PC-9 (cell line): Measurements from ENCODE around the gene ATP8A1. TPM values are rescaled to one million over a fixed set of nuclear protein-coding genes. Genes with fewer than 3 reads are reported as not detected.

Experiments used
- BruUV-seq: library from RNA; stranded (reverse); fragments of 400-500 nt; replicated peaks from 2 replicates; lab custom pipeline; 2021; lab: Mats Ljungman, UMichigan
- CTCF ChIA-PET: fragments of 300-600 bp; sonication (Branson Sonifier 250); formaldehyde crosslinking; loops from one replicate; lab custom pipeline; 2022; ENCODE audit warnings: antibody characterized with exemption; lab: Charles Lee
- POLR2A ChIA-PET: fragments of 300-600 bp; sonication (Branson Sonifier 250); formaldehyde crosslinking; loops from one replicate; lab custom pipeline; 2022; ENCODE audit warnings: antibody characterized with exemption; ENCODE audit not compliant: unreplicated experiment; lab: Charles Lee
- DNase-seq, 2 experiments: peaks; one replicate each; pipeline versions ENCODE4 v3.0.0 to v3.0.0-alpha.2; 2015 to 2022; ENCODE audit warnings: mixed read lengths in 1 of 2
- H2AFZ ChIP-seq: fragments of 200-600 bp; sonication (generic); 2 replicates; pipeline ENCODE4 v1.8.1; 2017; ENCODE audit warnings: antibody characterized with exemption
- H3F3A ChIP-seq: fragments of 200-600 bp; sonication (generic); 2 replicates; pipeline ENCODE4 v1.8.1; 2017; ENCODE audit warnings: antibody characterized with exemption, mild to moderate bottlenecking, low read depth; ENCODE audit not compliant: insufficient read depth
- H3K27ac ChIP-seq: fragments of 200-600 bp; sonication (generic); 2 replicates; pipeline ENCODE4 v1.6.1; 2016; ENCODE audit warnings: mixed run types
- H3K27me3 ChIP-seq: fragments of 200-600 bp; sonication (generic); 2 replicates; pipeline ENCODE4 v1.6.1; 2016; ENCODE audit warnings: low read depth, mixed run types; ENCODE audit not compliant: insufficient read depth
- H3K36me3 ChIP-seq: fragments of 200-600 bp; sonication (generic); 2 replicates; pipeline ENCODE4 v1.6.1; 2016; ENCODE audit warnings: low read depth, mixed run types
- H3K4me1 ChIP-seq: fragments of 200-600 bp; sonication (generic); replicated peaks from 2 replicates; pipeline ENCODE4 v1.6.1; 2016; ENCODE audit warnings: mixed run types; ENCODE audit not compliant: insufficient read depth
- H3K4me2 ChIP-seq: fragments of 200-600 bp; sonication (generic); 2 replicates; pipeline ENCODE4 v1.6.1; 2017; ENCODE audit warnings: mixed run types
- H3K4me3 ChIP-seq: fragments of 200-600 bp; sonication (generic); 2 replicates; pipeline ENCODE4 v1.6.1; 2016; ENCODE audit warnings: mixed run types
- H3K79me2 ChIP-seq: fragments of 200-600 bp; sonication (generic); 2 replicates; pipeline ENCODE4 v1.6.1; 2017; ENCODE audit warnings: low read depth, mixed run types
- H3K9me2 ChIP-seq: fragments of 200-600 bp; sonication (generic); 2 replicates; pipeline ENCODE4 v1.8.1; 2017; ENCODE audit warnings: mild to moderate bottlenecking; ENCODE audit not compliant: insufficient read depth
- H3K9me3 ChIP-seq: fragments of 200-600 bp; sonication (generic); 2 replicates; pipeline ENCODE4 v1.8.1; 2016; ENCODE audit warnings: low read depth; ENCODE audit not compliant: insufficient read depth
- H4K20me1 ChIP-seq: fragments of 200-600 bp; sonication (generic); 2 replicates; pipeline ENCODE4 v1.8.1; 2017; ENCODE audit not compliant: insufficient read depth
- EZH2 ChIP-seq: fragments of 200-600 bp; sonication (generic); IDR thresholded peaks from 2 replicates; pipeline ENCODE4 v1.8.0; 2017; ENCODE audit warnings: antibody characterized with exemption, low read depth
- intact Hi-C: fragments of 100-400 bp; cut with micrococcal nuclease; formaldehyde crosslinking; loops from one replicate; pipeline ENCODE4 v1.10.0; 2022; ENCODE audit not compliant: unreplicated experiment
- total RNA-seq: library from RNA; stranded (reverse); gene quantifications from 2 replicates; pipeline ENCODE4 v1.2.3, GENCODE V29; 2021
- TF ChIP-seq, protein P1 (sequence below): fragments of 200-600 bp; sonication (generic); conservative IDR thresholded peaks from 2 replicates; pipeline ENCODE4 v1.6.1; 2017; ENCODE audit warnings: mixed run types, antibody characterized with exemption, mild to moderate bottlenecking, moderate library complexity

ATP8A1 gene
- total RNA-seq, 1 experiment from 2014 or later = not detected

DNA sequence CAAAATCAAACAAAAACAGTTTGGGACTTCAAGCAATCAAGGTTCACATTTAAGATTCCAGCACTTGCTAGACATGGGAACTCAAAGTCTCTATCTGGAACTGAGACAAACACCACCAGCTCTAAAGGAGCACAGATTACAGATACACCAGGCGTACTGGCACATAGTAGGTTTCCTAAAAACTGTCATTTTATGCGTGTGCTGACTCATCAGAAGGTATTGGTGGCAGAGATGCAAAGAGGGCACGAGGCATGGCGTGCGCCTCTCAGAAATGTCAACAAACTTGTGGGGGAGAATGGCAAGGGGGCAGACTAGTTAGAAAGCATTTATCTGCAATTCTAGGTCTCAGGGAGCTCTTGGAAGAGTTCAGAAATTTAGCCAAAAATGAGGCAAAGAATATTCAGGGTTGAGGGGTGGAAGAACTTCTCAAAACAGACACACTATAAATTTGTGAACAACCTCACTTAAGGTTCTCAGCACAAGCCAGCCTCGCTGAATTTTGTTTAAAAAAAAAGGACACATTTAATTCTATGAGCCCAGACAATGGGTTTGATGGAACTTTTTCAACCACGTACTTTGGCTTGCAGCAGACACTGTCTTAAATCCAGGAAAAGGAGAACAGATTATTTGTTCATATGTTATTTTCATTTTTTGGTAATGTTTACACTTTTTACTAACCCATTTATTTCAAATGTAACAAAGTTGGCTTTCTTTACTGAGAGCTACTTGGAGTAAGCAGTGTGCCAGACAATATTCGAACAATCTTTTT, 159.6 kb downstream of the ATP8A1 start:
- Histone ChIP-seq H3F3A (no peaks in the 10 kb centered on the region), H3K9me2 (no peaks in the 10 kb centered on the region), H3K4me1 (no peaks in the 10 kb centered on the region), H2AFZ (no peak overlapping the region), H3K9me3 (no peaks in the 10 kb centered on the region), H3K36me3 (no peaks in the 10 kb centered on the region), H3K79me2 (no peaks in the 10 kb centered on the region), H3K27me3 (peaks cover 12% of the 10 kb centered on the region; the same call in 1 of the 2 replicates), H3K27ac (no peak overlapping the region), H3K4me2 (no peak overlapping the region), H3K4me3 (no peak overlapping the region), H4K20me1 (no peaks in the 10 kb centered on the region)
- POLR2A ChIA-PET = no interaction called here
- no peak for TF ChIP-seq EZH2
- TF ChIP-seq, protein P1, sequence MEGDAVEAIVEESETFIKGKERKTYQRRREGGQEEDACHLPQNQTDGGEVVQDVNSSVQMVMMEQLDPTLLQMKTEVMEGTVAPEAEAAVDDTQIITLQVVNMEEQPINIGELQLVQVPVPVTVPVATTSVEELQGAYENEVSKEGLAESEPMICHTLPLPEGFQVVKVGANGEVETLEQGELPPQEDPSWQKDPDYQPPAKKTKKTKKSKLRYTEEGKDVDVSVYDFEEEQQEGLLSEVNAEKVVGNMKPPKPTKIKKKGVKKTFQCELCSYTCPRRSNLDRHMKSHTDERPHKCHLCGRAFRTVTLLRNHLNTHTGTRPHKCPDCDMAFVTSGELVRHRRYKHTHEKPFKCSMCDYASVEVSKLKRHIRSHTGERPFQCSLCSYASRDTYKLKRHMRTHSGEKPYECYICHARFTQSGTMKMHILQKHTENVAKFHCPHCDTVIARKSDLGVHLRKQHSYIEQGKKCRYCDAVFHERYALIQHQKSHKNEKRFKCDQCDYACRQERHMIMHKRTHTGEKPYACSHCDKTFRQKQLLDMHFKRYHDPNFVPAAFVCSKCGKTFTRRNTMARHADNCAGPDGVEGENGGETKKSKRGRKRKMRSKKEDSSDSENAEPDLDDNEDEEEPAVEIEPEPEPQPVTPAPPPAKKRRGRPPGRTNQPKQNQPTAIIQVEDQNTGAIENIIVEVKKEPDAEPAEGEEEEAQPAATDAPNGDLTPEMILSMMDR = no peak
- DNase-seq = no peak
- no TSS peak for BruUV-seq
- intact Hi-C loops = no loop called here
- CTCF ChIA-PET = no interaction called here

DNA sequence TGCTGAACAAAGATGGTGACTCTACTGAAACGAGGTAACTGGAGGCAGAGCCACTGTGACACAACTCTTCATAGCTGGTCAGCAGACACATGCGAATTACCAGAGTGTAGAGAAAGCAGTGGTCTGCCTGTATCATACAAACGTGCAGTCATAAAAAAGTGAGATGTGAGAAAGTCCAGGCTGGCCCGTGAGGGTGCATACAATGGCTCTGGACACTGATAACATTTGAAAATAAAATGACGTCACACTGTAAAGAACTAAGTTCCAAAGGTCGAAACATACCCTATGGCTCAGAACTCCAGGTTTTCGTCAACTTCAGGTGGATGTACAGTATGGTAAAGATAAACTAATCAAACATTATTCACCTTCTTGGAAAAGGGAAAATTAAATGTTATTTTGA, 163.9 kb downstream of the ATP8A1 start:
- TF ChIP-seq, protein P1 = no peak
- TF ChIP-seq EZH2 = no peak
- POLR2A ChIA-PET = no interaction called here

GRCh38 chr4:42490015-42490414, 166.9 kb downstream of the ATP8A1 start:
- no peaks in the 10 kb centered on the region for H3K79me2 ChIP-seq
- no peaks in the 10 kb centered on the region for H3K9me2 ChIP-seq
- H3K36me3 ChIP-seq = no peaks in the 10 kb centered on the region
- no TSS peak for BruUV-seq
- no peak for TF ChIP-seq EZH2
- TF ChIP-seq, protein P1 = no peak
- H3K4me1 ChIP-seq = no peaks in the 10 kb centered on the region
- POLR2A ChIA-PET = no interaction called here
- no peaks in the 10 kb centered on the region for H4K20me1 ChIP-seq
- no peaks in the 10 kb centered on the region for H3K9me3 ChIP-seq
- H3K27ac ChIP-seq = no peak overlapping the region
- CTCF ChIA-PET = no interaction called here
- H3K27me3 ChIP-seq = peaks cover 9% of the 10 kb centered on the region; the same call in 1 of the 2 replicates
- H3K4me2 ChIP-seq = no peak overlapping the region
- intact Hi-C loops = no loop called here
- no peak overlapping the region for H3K4me3 ChIP-seq
- no peaks in the 10 kb centered on the region for H3F3A ChIP-seq
- no peak for DNase-seq
- no peak overlapping the region for H2AFZ ChIP-seq

More for the DNA sequence above, 163.9 kb downstream of the ATP8A1 start:
- H3K4me1 ChIP-seq = no peaks in the 10 kb centered on the region
- H3F3A ChIP-seq = no peaks in the 10 kb centered on the region
- BruUV-seq = no TSS peak
- H3K36me3 ChIP-seq = no peaks in the 10 kb centered on the region
- H3K9me3 ChIP-seq = no peaks in the 10 kb centered on the region
- no peaks in the 10 kb centered on the region for H3K79me2 ChIP-seq
- no peak overlapping the region for H3K4me2 ChIP-seq
- H3K9me2 ChIP-seq = no peaks in the 10 kb centered on the region
- intact Hi-C loops = no loop called here
- H2AFZ ChIP-seq = no peak overlapping the region
- no peak for DNase-seq
- peaks cover 9% of the 10 kb centered on the region; the same call in 1 of the 2 replicates for H3K27me3 ChIP-seq
- CTCF ChIA-PET = no interaction called here
- H3K4me3 ChIP-seq = no peak overlapping the region
- no peaks in the 10 kb centered on the region for H4K20me1 ChIP-seq
- H3K27ac ChIP-seq = no peak overlapping the region
